HUES6 (cell line): ENCODE results near the gene FBN2.

Experiments used
- H3K27ac ChIP-seq: 2 replicates; pipeline ENCODE4 v1.7.0; 2013; ENCODE audit warnings: low read depth, mild to moderate bottlenecking, low read length, inconsistent platforms
- H3K27me3 ChIP-seq: 2 replicates; pipeline ENCODE4 v1.6.1; 2013; ENCODE audit warnings: low read length; ENCODE audit not compliant: control insufficient read depth, insufficient read depth
- H3K36me3 ChIP-seq: 2 replicates; pipeline ENCODE4 v1.6.1; 2013; ENCODE audit warnings: low read length; ENCODE audit not compliant: control insufficient read depth, insufficient read depth
- H3K4me1 ChIP-seq: 2 replicates; pipeline ENCODE4 v1.6.1; 2013; ENCODE audit warnings: low read length; ENCODE audit not compliant: control insufficient read depth, insufficient read depth
- H3K4me3 ChIP-seq: 2 replicates; pipeline ENCODE4 v1.5.1; 2013; ENCODE audit warnings: low read depth, low read length
- H3K9ac ChIP-seq: one replicate; pipeline ENCODE4 v1.6.1; 2013; ENCODE audit warnings: mild to moderate bottlenecking, low read length
- H3K9me3 ChIP-seq: 2 replicates; pipeline ENCODE4 v1.6.1; 2013; ENCODE audit warnings: low read depth, low read length; ENCODE audit not compliant: control insufficient read depth, insufficient read depth

Gene FBN2

GRCh38 chr5:128279345-128279744, 258.7 kb downstream of the FBN2 start:
- Histone ChIP-seq H3K27ac (no peak overlapping the region), H3K9me3 (no peaks in the 10 kb centered on the region), H3K27me3 (no peaks in the 10 kb centered on the region), H3K36me3 (peaks cover 18% of the 10 kb centered on the region; the same call in 1 of the 2 replicates), H3K9ac (no peak overlapping the region), H3K4me1 (no peaks in the 10 kb centered on the region), H3K4me3 (no peak overlapping the region)

GRCh38 chr5:128276537-128277216, 261.4 kb downstream of the FBN2 start:
- H3K36me3 ChIP-seq, result peaks cover 22% of the 10 kb centered on the region; the same call in 1 of the 2 replicates
- no peaks in the 10 kb centered on the region for H3K9me3 ChIP-seq
- no peak overlapping the region for H3K27ac ChIP-seq
- H3K9ac ChIP-seq, result no peak overlapping the region
- H3K27me3 ChIP-seq, result no peaks in the 10 kb centered on the region
- H3K4me3 ChIP-seq, result no peak overlapping the region
- H3K4me1 ChIP-seq, result no peaks in the 10 kb centered on the region

- Histone ChIP-seq H3K36me3 (peaks cover 20% of the 10 kb centered on the region), H3K4me1 (no peaks in the 10 kb centered on the region), H3K27me3 (no peaks in the 10 kb centered on the region), H3K4me3 (no peak overlapping the region), H3K27ac (no peak overlapping the region), H3K9me3 (no peaks in the 10 kb centered on the region), H3K9ac (no peak overlapping the region)
Measured at GRCh38 chr5:128274441-128274840, 263.6 kb downstream of the FBN2 start.

GRCh38 chr5:128273736-128274135, 264.3 kb downstream of the FBN2 start:
- no peaks in the 10 kb centered on the region for H3K27me3 ChIP-seq
- no peaks in the 10 kb centered on the region for H3K9me3 ChIP-seq
- no peaks in the 10 kb centered on the region for H3K4me1 ChIP-seq
- H3K9ac ChIP-seq, result no peak overlapping the region
- peaks cover 20% of the 10 kb centered on the region for H3K36me3 ChIP-seq
- H3K4me3 ChIP-seq, result no peak overlapping the region
- no peak overlapping the region; the same call in 1 of the 2 replicates for H3K27ac ChIP-seq

- Histone ChIP-seq H3K27ac (no peak overlapping the region; the same call in 1 of the 2 replicates), H3K9me3 (no peaks in the 10 kb centered on the region), H3K36me3 (peaks cover 9% of the 10 kb centered on the region)
Measured at GRCh38 chr5:128271859-128272464, 266.1 kb downstream of the FBN2 start.

GRCh38 chr5:128271071-128271470, 267.0 kb downstream of the FBN2 start:
- H3K9ac ChIP-seq, result no peak overlapping the region
- H3K9me3 ChIP-seq, result no peaks in the 10 kb centered on the region
- H3K27ac ChIP-seq, result no peak overlapping the region; the same call in 1 of the 2 replicates
- no peaks in the 10 kb centered on the region for H3K4me1 ChIP-seq
- H3K27me3 ChIP-seq, result no peaks in the 10 kb centered on the region
- no peak overlapping the region for H3K4me3 ChIP-seq
- H3K36me3 ChIP-seq, result peaks cover 11% of the 10 kb centered on the region

More at GRCh38 chr5:128271859-128272464, 266.1 kb downstream of the FBN2 start:
- Histone ChIP-seq H3K4me1 (no peaks in the 10 kb centered on the region), H3K27me3 (no peaks in the 10 kb centered on the region), H3K4me3 (no peak overlapping the region), H3K9ac (no peak overlapping the region)

- Histone ChIP-seq H3K27me3 (no peaks in the 10 kb centered on the region), H3K9me3 (no peaks in the 10 kb centered on the region), H3K9ac (no peak overlapping the region), H3K36me3 (peaks cover 19% of the 10 kb centered on the region; the same call in 1 of the 2 replicates), H3K4me1 (no peaks in the 10 kb centered on the region), H3K4me3 (no peak overlapping the region), H3K27ac (no peak overlapping the region)
Measured at GRCh38 chr5:128264564-128265360, 273.3 kb downstream of the FBN2 start.

GRCh38 chr5:128263357-128263756, 274.7 kb downstream of the FBN2 start:
- H3K27me3 ChIP-seq, result no peaks in the 10 kb centered on the region

GRCh38 chr5:128262911-128263310, 275.1 kb downstream of the FBN2 start:
- Histone ChIP-seq H3K27me3 (no peaks in the 10 kb centered on the region), H3K27ac (no peak overlapping the region), H3K36me3 (peaks cover 28% of the 10 kb centered on the region)

More at GRCh38 chr5:128263357-128263756, 274.7 kb downstream of the FBN2 start:
- Histone ChIP-seq H3K4me3 (no peak overlapping the region), H3K9me3 (no peaks in the 10 kb centered on the region), H3K9ac (no peak overlapping the region), H3K27ac (no peak overlapping the region), H3K36me3 (peaks cover 26% of the 10 kb centered on the region), H3K4me1 (no peaks in the 10 kb centered on the region)

GRCh38 chr5:128259607-128260021, 278.4 kb downstream of the FBN2 start:
- Histone ChIP-seq H3K4me3 (no peak overlapping the region), H3K9me3 (peaks cover 4% of the 10 kb centered on the region; the same call in 1 of the 2 replicates), H3K27me3 (no peaks in the 10 kb centered on the region), H3K4me1 (no peaks in the 10 kb centered on the region), H3K27ac (no peak overlapping the region), H3K36me3 (peaks cover 24% of the 10 kb centered on the region), H3K9ac (no peak overlapping the region)

More at GRCh38 chr5:128262911-128263310, 275.1 kb downstream of the FBN2 start:
- no peak overlapping the region for H3K4me3 ChIP-seq
- H3K4me1 ChIP-seq, result no peaks in the 10 kb centered on the region
- no peak overlapping the region for H3K9ac ChIP-seq
- no peaks in the 10 kb centered on the region for H3K9me3 ChIP-seq

- Histone ChIP-seq H3K4me3 (no peak overlapping the region), H3K27ac (no peak overlapping the region), H3K36me3 (peaks cover 23% of the 10 kb centered on the region), H3K9ac (no peak overlapping the region), H3K4me1 (no peaks in the 10 kb centered on the region), H3K27me3 (no peaks in the 10 kb centered on the region), H3K9me3 (peaks cover 4% of the 10 kb centered on the region; the same call in 1 of the 2 replicates)
Measured at GRCh38 chr5:128258372-128258771, 279.7 kb downstream of the FBN2 start.
